SK-N-SH (cell line): ENCODE data around the gene VWA3B. TPM values are rescaled to one million over a fixed set of nuclear protein-coding genes. Genes with fewer than 3 reads are reported as not detected.
A peak's percentile ranks its signal among the peaks of the same experiment; 100 is the strongest.

Experiments used
- CTCF ChIA-PET: fragments of 300-600, 350-600 bp; formaldehyde crosslinking; extraction: SDS; loops from one replicate; lab custom pipeline; 2021; lab: Yijun Ruan, JAX
- POLR2A ChIA-PET: fragments of 350-600 bp; sonication (Branson Sonifier 250); formaldehyde crosslinking; extraction: SDS; loops from one replicate; lab custom pipeline; 2020; ENCODE audit warnings: antibody characterized with exemption, inconsistent platforms; lab: Yijun Ruan, JAX
- DNase-seq: peaks from one replicate; pipeline ENCODE4 v3.0.0; 2012
- H2AFZ ChIP-seq: fragments of 200-600 bp; sonication (generic); 2 replicates; pipeline ENCODE4 v1.8.1; 2016; ENCODE audit warnings: antibody characterized with exemption, mild to moderate bottlenecking, low read depth
- H3F3A ChIP-seq: fragments of 200-600 bp; sonication (generic); replicated peaks from 2 replicates; pipeline ENCODE3; 2016; ENCODE audit warnings: antibody characterized with exemption, mild to moderate bottlenecking; ENCODE audit not compliant: insufficient read depth
- H3K27ac ChIP-seq, 2 experiments: fragments of 200-500 bp in 1 of 2; fragments of 200-600 bp in 1 of 2; sonication (Bioruptor generic) in 1 of 2; sonication (generic), shearing (Covaris generic) in 1 of 2; 2 replicates each; pipeline versions ENCODE4 v1.5.1 to v1.6.1; 2014 to 2016; ENCODE audit warnings: low read depth in 2 of 2, inconsistent platforms in 1 of 2, low read length in 1 of 2, mild to moderate bottlenecking in 1 of 2, mixed read lengths in 1 of 2
- H3K27me3 ChIP-seq: fragments of 200-600 bp; sonication (generic), shearing (Covaris generic); 2 replicates; pipeline ENCODE4 v1.6.1; 2016; ENCODE audit warnings: mixed run types; ENCODE audit not compliant: insufficient read depth
- H3K36me3 ChIP-seq, 2 experiments: fragments of 200-500 bp in 1 of 2; fragments of 200-600 bp in 1 of 2; sonication (Bioruptor generic) in 1 of 2; sonication (generic) in 1 of 2; replicated peaks in 1 of 2; 2 replicates each; pipeline versions ENCODE3 to v1.5.1; 2014 to 2016; ENCODE audit warnings: low read length in 1 of 2, mild to moderate bottlenecking in 1 of 2; ENCODE audit not compliant: insufficient read depth in 2 of 2, control insufficient read depth in 1 of 2
- H3K4me1 ChIP-seq, 2 experiments: fragments of 200-500 bp in 1 of 2; fragments of 200-600 bp in 1 of 2; sonication (Bioruptor generic) in 1 of 2; sonication (generic), shearing (Covaris generic) in 1 of 2; 2 replicates each; pipeline versions ENCODE4 v1.5.1 to v1.6.1; 2014 to 2016; ENCODE audit warnings: low read depth in 1 of 2, low read length in 1 of 2, mixed run types in 1 of 2; ENCODE audit not compliant: insufficient read depth in 2 of 2, control insufficient read depth in 1 of 2
- H3K4me2 ChIP-seq: fragments of 200-600 bp; sonication (generic), shearing (Covaris generic); 2 replicates; pipeline ENCODE4 v1.6.1; 2017; ENCODE audit warnings: mixed run types
- H3K4me3 ChIP-seq, 2 experiments: fragments of 200-500 bp in 1 of 2; fragments of 200-600 bp in 1 of 2; sonication (Bioruptor generic) in 1 of 2; sonication (generic), shearing (Covaris generic) in 1 of 2; 2 replicates each; pipeline versions ENCODE4 v1.5.1 to v1.8.1; 2014 to 2016; ENCODE audit warnings: low read depth in 2 of 2, inconsistent platforms in 1 of 2, low read length in 1 of 2, mild to moderate bottlenecking in 1 of 2, mixed read lengths in 1 of 2, moderate library complexity in 1 of 2
- H3K79me2 ChIP-seq: fragments of 200-600 bp; sonication (generic); 2 replicates; pipeline ENCODE4 v1.8.1; 2017; ENCODE audit warnings: mild to moderate bottlenecking; ENCODE audit not compliant: insufficient read depth
- H3K9ac ChIP-seq: fragments of 200-600 bp; sonication (generic); 2 replicates; pipeline ENCODE4 v1.6.1; 2017; ENCODE audit warnings: mixed run types
- H3K9me2 ChIP-seq: fragments of 200-600 bp; sonication (generic); 2 replicates; pipeline ENCODE4 v1.6.1; 2017; ENCODE audit warnings: mixed run types
- H3K9me3 ChIP-seq: fragments of 200-600 bp; sonication (generic); 2 replicates; pipeline ENCODE4 v1.6.1; 2017; ENCODE audit warnings: mixed run types, mild to moderate bottlenecking, moderate library complexity
- H4K20me1 ChIP-seq: fragments of 200-600 bp; sonication (generic); 2 replicates; pipeline ENCODE4 v1.6.1; 2017; ENCODE audit warnings: mild to moderate bottlenecking, mixed run types; ENCODE audit not compliant: insufficient read depth
- EZH2phosphoT487 ChIP-seq: fragments of 200-600 bp; sonication (generic); IDR thresholded peaks from 2 replicates; pipeline ENCODE4 v1.6.1; 2017; ENCODE audit warnings: low read depth, mixed run types, mild to moderate bottlenecking, antibody characterized with exemption, moderate library complexity, borderline replicate concordance
- FOSL2 ChIP-seq: IDR thresholded peaks from 2 replicates; pipeline ENCODE4 v1.4.0; 2012; ENCODE audit warnings: low read depth, mild to moderate bottlenecking, moderate library complexity, borderline replicate concordance
- FOXJ3 ChIP-seq: sonication (generic); formaldehyde crosslinking; IDR thresholded peaks from 2 replicates; pipeline ENCODE4 v1.5.1; 2020; ENCODE audit warnings: mild to moderate bottlenecking, missing genetic modification reagents
- FOXM1 ChIP-seq: IDR thresholded peaks from 2 replicates; pipeline ENCODE4 v1.4.0; 2012; ENCODE audit warnings: low read depth, mild to moderate bottlenecking
- GATA2 ChIP-seq: sonication (generic); formaldehyde crosslinking; IDR thresholded peaks from 2 replicates; pipeline ENCODE4 v1.5.0; 2020; ENCODE audit warnings: mild to moderate bottlenecking, missing genetic modification reagents
- POLR2AphosphoS5 ChIP-seq: IDR thresholded peaks from 2 replicates; pipeline ENCODE4 v1.6.1; 2012; ENCODE audit warnings: low read depth, low read length
- REST ChIP-seq: IDR thresholded peaks from 2 replicates; pipeline ENCODE4 v1.6.1; 2012; ENCODE audit warnings: mild to moderate bottlenecking, low read depth, low read length, moderate library complexity
- RFX5 ChIP-seq: IDR thresholded peaks from 2 replicates; pipeline ENCODE4 v1.6.1; 2012; ENCODE audit warnings: mild to moderate bottlenecking, improper control_type of control experiment, low read length
- ZBTB33 ChIP-seq: IDR thresholded peaks from 2 replicates; pipeline ENCODE4 v1.4.0; 2012; ENCODE audit warnings: low read depth, borderline replicate concordance
- WGBS: methylation state at CpG from one replicate; pipeline ENCODE4 v1.1.6; 2017; ENCODE audit warnings: low lambda C conversion rate; 5-methylcytosine and 5-hydroxymethylcytosine counted together
- polyA plus RNA-seq, 3 experiments: library from polyadenylated mRNA; depleted of rRNA; stranded (reverse); fragments of >200 nt; gene quantifications; 2 replicates each; pipeline ENCODE4 v1.2.3, GENCODE V29; 2012

VWA3B gene
- polyA plus RNA-seq, 1 of the 3 experiments (the other 2 are of a cell fraction) = not detected

- Histone ChIP-seq H3K4me2 (no peak overlapping the region), H3K36me3 (no peaks in the 10 kb centered on the region), H3K9me2 (no peaks in the 10 kb centered on the region), H3K79me2 (no peaks in the 10 kb centered on the region), H3F3A (no peaks in the 10 kb centered on the region), H3K4me1 (peaks cover 0 to 2% of the 10 kb centered on the region in 2 experiments; a peak in 1 of 4 replicates), H3K9me3 (0 out of 2 replicates have a peak, but pooled peaks cover 4% of the 10 kb centered on the region), H3K27me3 (peaks cover 38% of the 10 kb centered on the region; the same call in 1 of the 2 replicates), H3K27ac (no peak overlapping the region), H3K4me3 (no peak overlapping the region), H2AFZ (no peak overlapping the region), H3K9ac (no peak overlapping the region), H4K20me1 (no peaks in the 10 kb centered on the region)
- POLR2A ChIA-PET = no interaction called here
- TF ChIP-seq FOXM1 (no peak), GATA2 (peak; percentile 23; the same call in 1 of the 2 replicates)
- WGBS = 24% methylated on average over 3 of the region's 3 CpGs
- CTCF ChIA-PET = interaction anchor here (0.5 kb wide), 1 partner anchor 55 kb away, joined by 3 read pairs; no protein-coding TSS in a partner anchor
- no peak for DNase-seq
These were observed 256.3 kb downstream of the VWA3B start for GRCh38 chr2:98343285-98343684.

GRCh38 chr2:98346311-98347236, 259.6 kb downstream of the VWA3B start, which contains the start of gene CNGA3:
Gene CNGA3 (plus strand): TSS chr2:98346456. CDS start chr2:98369976, 23,520 bp downstream.
- no peaks in the 10 kb centered on the region for H3F3A ChIP-seq
- H3K4me2 ChIP-seq = peak within 1 kb of the TSS; percentile 79
- WGBS = 20% methylated on average over 49 of the region's 72 CpGs
- no peaks in the 10 kb centered on the region for H3K9me3 ChIP-seq
- H3K4me1 ChIP-seq = peaks cover 0 to 2% of the 10 kb centered on the region in 2 experiments; a peak in 1 of 4 replicates
- ChIA-PET POLR2A (no interaction called here), CTCF (interaction anchor here (1.0 to 1.2 kb wide), 2 partner anchors 38 to 77 kb away, joined by 3 read pairs; no protein-coding TSS in a partner anchor)
- no peaks in the 10 kb centered on the region for H3K9me2 ChIP-seq
- H3K79me2 ChIP-seq = no peaks in the 10 kb centered on the region
- H3K4me3 ChIP-seq = peak within 1 kb of the TSS; percentile 22 to 49; a peak in 3 of 4 replicates
- no peak within 1 kb of the TSS for H3K27ac ChIP-seq
- DNase-seq = peak; percentile 54
- H3K9ac ChIP-seq = no peak within 1 kb of the TSS
- no peaks in the 10 kb centered on the region for H3K36me3 ChIP-seq
- H4K20me1 ChIP-seq = no peaks in the 10 kb centered on the region
- no peak within 1 kb of the TSS for H2AFZ ChIP-seq
- TF ChIP-seq POLR2AphosphoS5 (no peak), RFX5 (no peak), ZBTB33 (no peak), REST (peak; percentile 97), FOSL2 (no peak), EZH2phosphoT487 (no peak), FOXJ3 (no peak)
- peaks cover 42% of the 10 kb centered on the region; the same call in 1 of the 2 replicates for H3K27me3 ChIP-seq
